ENCODE measurements around the gene GRID2IP. TPM values are rescaled to one million over a fixed set of nuclear protein-coding genes. Genes with fewer than 3 reads are reported as not detected.

GRID2IP gene
- total RNA-seq, 1 experiment from 2014 or later = 3.0 TPM

DNA sequence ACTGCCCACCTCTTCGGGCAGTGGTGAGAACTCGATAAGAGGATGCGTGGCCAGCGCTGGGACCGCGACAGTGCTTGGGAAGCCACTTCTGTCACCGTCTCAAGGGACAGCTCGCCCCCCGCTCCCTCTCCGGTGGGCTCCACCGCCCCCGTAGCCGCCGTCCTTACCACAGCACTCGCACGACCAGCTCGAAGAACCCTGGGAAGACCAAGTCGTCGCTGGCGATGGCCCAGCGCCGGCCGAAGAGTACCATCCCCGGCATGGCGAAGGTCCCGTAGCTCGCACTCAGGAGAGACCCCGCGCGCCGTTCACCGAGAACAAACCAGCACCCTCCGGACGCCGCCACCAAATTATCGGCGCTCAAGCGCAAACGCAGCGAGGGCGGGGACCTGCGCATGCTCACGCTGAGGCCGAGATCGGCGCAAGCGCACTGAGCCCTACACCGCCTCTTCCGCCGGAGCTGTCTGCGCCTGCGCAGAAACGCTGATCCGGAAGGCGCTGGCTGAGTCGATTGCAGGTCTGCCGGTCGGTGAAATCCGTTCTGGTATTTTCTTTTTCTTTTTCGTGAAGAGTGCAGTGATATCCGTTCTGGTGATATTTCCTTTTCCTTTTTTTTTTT is 103.6 kb downstream of the GRID2IP start, which contains the start of gene DAGLB (continued):
- TF ChIP-seq ZNF317 (CRISPR knock-in tag; IDR thresholded peaks at IDR 0.05; ENCODE audit: borderline replicate concordance, low read depth) (no peak), NR2C2 (CRISPR knock-in tag; IDR thresholded peaks at IDR 0.05) (no peak), KAT7 (CRISPR knock-in tag; IDR thresholded peaks at IDR 0.05; ENCODE audit: borderline replicate concordance) (peak; percentile 35; the same call in 1 of the 2 replicates), IRF2 (CRISPR knock-in tag; IDR thresholded peaks at IDR 0.05; ENCODE audit: borderline replicate concordance, low read depth) (no peak), OVOL2 (CRISPR knock-in tag; IDR thresholded peaks at IDR 0.05; ENCODE audit: borderline replicate concordance) (no peak), ARID4B (CRISPR knock-in tag; IDR thresholded peaks at IDR 0.05; ENCODE audit: borderline replicate concordance) (peak; percentile 85; the same call in 1 of the 2 replicates), NR3C1 (CRISPR knock-in tag; conservative IDR thresholded peaks at IDR 0.05; ENCODE audit: low read depth) (0 out of 2 replicates have a peak, but pooled peaks have one; percentile 59), ATF3 (CRISPR knock-in tag; conservative IDR thresholded peaks at IDR 0.05) (no peak), SMAD4 (CRISPR knock-in tag; IDR thresholded peaks at IDR 0.05) (no peak), TEAD1 (CRISPR knock-in tag; IDR thresholded peaks at IDR 0.05) (no peak), NR1H2 (CRISPR knock-in tag; IDR thresholded peaks at IDR 0.05) (no peak), HMGXB4 (CRISPR knock-in tag; IDR thresholded peaks at IDR 0.05) (peak; percentile 52; the same call in 1 of the 2 replicates), FOXK1 (CRISPR knock-in tag; IDR thresholded peaks at IDR 0.05) (no peak; the same call in 1 of the 2 replicates), ETV6 (CRISPR knock-in tag; IDR thresholded peaks at IDR 0.05) (no peak), CBFB (CRISPR knock-in tag; IDR thresholded peaks at IDR 0.05; ENCODE audit: low read depth) (no peak), ELF4 (CRISPR knock-in tag; IDR thresholded peaks at IDR 0.05; ENCODE audit: low read depth) (no peak), E2F4 (CRISPR knock-in tag; IDR thresholded peaks at IDR 0.05; ENCODE audit: borderline replicate concordance, low read depth) (no peak)
- TF ChIP-seq, protein P1, sequence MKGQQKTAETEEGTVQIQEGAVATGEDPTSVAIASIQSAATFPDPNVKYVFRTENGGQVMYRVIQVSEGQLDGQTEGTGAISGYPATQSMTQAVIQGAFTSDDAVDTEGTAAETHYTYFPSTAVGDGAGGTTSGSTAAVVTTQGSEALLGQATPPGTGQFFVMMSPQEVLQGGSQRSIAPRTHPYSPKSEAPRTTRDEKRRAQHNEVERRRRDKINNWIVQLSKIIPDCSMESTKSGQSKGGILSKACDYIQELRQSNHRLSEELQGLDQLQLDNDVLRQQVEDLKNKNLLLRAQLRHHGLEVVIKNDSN (CRISPR knock-in tag; IDR thresholded peaks at IDR 0.05) = no peak
- TF ChIP-seq, protein P2, sequence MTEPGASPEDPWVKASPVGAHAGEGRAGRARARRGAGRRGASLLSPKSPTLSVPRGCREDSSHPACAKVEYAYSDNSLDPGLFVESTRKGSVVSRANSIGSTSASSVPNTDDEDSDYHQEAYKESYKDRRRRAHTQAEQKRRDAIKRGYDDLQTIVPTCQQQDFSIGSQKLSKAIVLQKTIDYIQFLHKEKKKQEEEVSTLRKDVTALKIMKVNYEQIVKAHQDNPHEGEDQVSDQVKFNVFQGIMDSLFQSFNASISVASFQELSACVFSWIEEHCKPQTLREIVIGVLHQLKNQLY (CRISPR knock-in tag; IDR thresholded peaks at IDR 0.05) = no peak
- TF ChIP-seq, protein P3, sequence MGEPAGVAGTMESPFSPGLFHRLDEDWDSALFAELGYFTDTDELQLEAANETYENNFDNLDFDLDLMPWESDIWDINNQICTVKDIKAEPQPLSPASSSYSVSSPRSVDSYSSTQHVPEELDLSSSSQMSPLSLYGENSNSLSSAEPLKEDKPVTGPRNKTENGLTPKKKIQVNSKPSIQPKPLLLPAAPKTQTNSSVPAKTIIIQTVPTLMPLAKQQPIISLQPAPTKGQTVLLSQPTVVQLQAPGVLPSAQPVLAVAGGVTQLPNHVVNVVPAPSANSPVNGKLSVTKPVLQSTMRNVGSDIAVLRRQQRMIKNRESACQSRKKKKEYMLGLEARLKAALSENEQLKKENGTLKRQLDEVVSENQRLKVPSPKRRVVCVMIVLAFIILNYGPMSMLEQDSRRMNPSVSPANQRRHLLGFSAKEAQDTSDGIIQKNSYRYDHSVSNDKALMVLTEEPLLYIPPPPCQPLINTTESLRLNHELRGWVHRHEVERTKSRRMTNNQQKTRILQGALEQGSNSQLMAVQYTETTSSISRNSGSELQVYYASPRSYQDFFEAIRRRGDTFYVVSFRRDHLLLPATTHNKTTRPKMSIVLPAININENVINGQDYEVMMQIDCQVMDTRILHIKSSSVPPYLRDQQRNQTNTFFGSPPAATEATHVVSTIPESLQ (CRISPR knock-in tag; IDR thresholded peaks at IDR 0.05) = no peak
- TF ChIP-seq, protein P4, sequence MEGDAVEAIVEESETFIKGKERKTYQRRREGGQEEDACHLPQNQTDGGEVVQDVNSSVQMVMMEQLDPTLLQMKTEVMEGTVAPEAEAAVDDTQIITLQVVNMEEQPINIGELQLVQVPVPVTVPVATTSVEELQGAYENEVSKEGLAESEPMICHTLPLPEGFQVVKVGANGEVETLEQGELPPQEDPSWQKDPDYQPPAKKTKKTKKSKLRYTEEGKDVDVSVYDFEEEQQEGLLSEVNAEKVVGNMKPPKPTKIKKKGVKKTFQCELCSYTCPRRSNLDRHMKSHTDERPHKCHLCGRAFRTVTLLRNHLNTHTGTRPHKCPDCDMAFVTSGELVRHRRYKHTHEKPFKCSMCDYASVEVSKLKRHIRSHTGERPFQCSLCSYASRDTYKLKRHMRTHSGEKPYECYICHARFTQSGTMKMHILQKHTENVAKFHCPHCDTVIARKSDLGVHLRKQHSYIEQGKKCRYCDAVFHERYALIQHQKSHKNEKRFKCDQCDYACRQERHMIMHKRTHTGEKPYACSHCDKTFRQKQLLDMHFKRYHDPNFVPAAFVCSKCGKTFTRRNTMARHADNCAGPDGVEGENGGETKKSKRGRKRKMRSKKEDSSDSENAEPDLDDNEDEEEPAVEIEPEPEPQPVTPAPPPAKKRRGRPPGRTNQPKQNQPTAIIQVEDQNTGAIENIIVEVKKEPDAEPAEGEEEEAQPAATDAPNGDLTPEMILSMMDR (IDR thresholded peaks at IDR 0.05) = no peak
- TF ChIP-seq, protein P5, sequence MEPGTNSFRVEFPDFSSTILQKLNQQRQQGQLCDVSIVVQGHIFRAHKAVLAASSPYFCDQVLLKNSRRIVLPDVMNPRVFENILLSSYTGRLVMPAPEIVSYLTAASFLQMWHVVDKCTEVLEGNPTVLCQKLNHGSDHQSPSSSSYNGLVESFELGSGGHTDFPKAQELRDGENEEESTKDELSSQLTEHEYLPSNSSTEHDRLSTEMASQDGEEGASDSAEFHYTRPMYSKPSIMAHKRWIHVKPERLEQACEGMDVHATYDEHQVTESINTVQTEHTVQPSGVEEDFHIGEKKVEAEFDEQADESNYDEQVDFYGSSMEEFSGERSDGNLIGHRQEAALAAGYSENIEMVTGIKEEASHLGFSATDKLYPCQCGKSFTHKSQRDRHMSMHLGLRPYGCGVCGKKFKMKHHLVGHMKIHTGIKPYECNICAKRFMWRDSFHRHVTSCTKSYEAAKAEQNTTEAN (CRISPR knock-in tag; IDR thresholded peaks at IDR 0.05) = no peak

All from WTC11 (cell line).